Middle frontal gyrus (tissue), 1 donor: ENCODE measurements around the gene TCHHL1.
A peak's percentile ranks its signal among the peaks of the same experiment; 100 is the strongest.
"Not testable (repeated sequence)": the region's sequence is repeated elsewhere in the genome, so short reads cannot be mapped to it uniquely, and the experiment has no call there.

Experiments used
- DNase-seq: peaks from one replicate; pipeline ENCODE4 v3.0.0-alpha.2; 2015; ENCODE audit warnings: low spot score; ENCODE audit errors: extremely low spot score

TCHHL1 gene

DNA sequence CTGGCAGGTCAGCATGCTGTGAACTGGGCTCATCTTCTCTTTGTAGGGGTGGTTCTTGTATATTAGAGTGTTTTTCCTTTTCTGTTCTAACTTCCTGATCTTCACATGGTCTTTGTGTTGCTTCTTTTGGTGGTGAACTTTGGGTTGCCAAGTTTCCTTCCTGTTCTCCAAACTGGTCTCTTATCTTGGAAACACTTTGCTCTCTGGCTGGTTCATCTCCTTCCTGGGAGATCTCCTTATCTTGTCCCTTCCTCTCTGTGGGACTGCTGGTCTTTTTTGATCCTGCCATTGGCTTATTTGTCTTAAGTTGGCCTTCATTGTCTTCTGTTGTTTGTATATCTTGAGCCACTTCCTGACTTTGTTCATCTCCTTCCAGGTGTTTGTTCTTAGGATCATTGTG lies 2.1 kb downstream of the TCHHL1 start:
- DNase-seq: no peak

DNA sequence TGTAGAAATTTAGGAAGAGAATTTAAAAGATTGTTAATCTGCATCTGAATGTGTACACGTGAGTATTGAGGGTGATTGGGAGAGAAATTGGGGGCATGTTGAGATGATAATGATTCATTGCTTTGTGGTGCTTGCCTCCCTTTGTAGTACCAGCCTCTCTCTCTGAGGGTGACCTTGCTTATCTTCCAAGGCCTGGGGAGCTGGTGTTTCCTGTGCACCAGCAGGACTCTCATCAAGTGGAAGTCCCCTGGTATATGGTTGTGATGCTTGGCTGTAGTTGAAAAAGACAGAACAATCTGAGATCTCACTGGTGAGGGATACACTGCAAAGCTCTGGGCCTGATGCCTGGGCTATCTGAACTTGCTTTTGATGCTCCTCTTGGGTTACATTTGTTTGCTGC lies 4.0 kb downstream of the TCHHL1 start:
- DNase-seq: no peak

DNA sequence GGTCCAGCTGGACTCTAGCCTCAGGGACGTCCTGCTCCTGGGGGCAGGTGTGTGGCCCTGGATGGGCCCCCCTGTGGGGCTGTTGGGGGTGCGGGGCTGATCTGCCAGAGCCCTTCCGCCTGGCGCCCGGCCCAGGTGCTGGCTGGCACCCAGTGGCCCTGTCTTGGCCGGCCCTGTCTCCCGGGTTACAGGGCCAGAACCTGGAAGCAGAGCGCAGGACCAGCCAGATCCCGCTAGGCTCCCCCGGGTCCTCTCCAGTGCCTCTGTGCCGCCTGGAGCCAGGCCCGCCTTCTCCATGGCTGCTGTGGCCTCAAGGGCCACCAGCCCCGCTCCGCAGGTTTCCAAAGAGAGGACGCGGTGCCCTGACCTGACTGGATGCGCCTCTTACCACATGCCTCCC lies 7.8 kb downstream of the TCHHL1 start:
- DNase-seq: not testable (repeated sequence)

DNA sequence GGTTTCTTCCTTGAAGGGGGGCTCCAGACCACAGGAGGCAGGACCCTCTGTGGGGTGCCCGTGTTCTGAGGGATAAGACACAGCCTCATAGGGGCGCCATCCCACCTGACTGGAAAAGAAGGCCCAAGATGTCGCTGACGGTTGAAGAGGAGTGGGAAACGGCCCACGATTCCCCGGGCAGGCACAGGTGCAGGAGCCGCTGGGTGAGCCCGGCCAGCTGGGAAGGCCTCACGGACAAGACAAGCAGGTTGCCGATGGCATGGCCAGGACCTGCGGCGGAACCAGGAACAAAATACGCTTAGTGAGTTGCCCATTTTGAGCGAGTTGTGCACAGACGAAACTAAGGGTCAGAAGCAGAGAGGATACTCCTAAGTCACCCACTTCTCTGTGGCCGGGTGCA lies 8.4 kb downstream of the TCHHL1 start:
- DNase-seq: not testable (repeated sequence)

DNA sequence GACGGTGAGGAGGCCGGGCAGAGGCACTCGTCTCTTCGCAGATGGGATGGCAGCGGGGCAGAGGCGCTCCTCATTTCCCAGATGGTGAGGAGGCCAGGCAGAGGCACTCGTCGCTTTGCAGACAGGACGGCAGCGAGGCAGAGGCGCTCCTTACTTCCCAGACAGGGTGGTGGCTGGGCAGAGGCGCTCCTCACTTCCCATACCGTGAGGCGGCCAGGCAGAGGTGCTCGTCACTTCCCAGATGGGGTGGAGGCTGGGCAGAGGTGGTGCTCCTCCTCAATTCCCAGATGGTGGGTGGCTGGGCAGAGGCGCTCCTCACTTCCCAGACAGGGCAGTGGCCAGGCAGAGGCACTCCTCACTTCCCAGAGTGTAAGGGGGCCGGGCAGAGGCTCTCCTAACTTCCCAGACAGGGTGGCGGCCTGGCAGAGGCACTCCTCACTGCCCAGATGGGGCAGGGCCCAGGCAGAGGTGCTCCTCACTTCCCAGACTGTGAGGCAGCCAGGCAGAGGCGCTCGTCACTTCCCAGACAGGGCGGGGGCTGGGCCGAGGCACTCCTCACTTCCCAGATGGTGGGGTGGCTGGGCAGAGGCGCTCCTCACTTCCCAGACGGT lies 9.9 kb downstream of the TCHHL1 start:
- no peak for DNase-seq

DNA sequence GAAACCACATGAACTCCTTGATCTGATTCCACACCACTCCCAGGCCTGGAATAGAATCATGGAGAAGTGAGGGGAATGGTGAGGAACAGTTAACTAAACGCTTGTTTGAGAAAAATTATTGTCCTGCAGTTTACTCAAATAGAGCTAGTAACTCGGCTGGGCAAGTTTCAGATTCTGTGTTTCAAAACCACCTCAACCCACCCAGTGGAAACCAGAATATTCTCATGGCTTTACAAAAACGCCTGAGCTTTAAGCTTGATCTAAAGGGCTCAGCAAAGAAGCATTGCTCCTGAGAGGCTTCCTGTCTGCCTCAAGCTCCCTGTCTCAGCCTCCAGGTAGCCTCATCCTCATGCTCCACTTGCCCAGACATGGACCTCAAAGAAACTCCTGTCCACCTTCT lies 16.6 kb downstream of the TCHHL1 start:
- no peak for DNase-seq

DNA sequence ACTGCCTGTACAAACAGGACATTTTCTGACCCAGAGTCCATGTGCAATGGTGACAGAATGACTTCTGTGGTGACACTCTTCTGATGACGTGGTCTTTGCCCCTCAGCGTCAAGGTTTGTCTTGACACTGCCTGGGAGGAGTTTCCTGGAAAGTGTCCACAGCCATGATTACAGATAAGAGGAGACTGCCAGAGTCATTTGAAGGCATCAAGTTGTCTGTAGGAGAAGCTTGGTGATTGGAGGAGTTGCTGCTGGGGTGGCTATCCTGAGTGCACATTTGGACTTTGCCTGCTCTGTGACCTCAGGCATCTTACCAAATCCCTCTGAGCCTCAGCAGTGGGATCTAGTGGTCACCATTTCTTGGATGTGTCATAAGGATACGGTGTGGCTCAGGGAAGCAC lies 17.7 kb downstream of the TCHHL1 start:
- DNase-seq: no peak

DNA sequence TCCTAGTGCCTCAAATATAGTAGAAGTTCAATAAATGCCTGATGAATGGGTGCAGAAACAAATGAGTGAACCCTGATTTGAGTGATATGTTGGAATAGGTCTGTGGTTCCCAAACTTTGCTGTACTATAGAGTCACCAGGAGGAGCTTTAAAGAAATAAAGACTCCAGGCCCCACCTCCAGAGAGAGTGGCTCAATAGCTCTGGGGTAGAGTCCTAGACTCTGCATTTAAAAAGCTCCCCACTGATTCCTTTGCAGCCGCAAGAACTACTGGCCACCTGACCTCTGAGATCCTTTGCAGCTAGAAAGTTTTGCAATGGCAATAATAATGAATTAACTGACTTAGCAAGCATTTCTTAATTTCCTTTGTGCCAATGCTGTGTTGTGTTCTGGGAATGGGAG lies 20.9 kb downstream of the TCHHL1 start:
- no peak for DNase-seq

DNA sequence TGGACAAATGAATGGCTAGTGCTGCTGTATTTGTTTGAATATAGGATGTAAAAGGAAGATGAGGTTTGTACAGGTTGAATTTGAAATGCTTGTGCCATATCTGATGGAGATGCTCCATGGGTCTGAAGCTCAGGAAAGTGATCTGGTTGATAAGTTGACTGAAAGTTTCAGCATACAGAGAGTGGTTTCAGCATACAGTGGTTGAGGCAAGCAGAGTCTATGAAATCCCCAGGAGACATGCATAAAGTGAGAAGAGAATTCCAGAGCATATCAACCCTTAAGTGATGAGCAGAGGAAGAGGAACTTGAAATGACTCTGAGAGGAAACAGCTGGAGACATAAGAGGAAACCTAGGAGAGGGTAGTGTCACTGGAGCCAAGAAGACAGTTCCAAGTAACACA lies 21.7 kb downstream of the TCHHL1 start:
- no peak for DNase-seq

DNA sequence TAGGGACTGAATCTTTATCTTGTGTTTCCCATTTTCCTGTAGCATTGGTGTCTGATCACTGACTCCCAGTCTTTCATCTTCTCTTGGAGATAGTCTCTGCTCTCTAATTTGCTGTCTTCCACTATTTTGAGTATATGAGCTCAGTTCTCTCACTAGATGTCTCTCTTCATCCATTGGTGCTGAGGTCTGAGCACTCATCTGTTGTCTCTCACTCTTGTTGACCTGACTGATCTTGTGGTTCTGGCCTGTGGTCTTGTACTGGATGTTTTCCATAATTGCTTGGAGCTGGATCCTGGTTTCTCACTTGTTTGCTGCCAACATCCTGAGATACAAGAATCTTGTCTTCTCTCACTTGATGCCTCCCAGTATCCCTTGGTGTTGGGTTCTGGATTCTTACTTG lies 26.9 kb downstream of the TCHHL1 start:
- no peak for DNase-seq

DNA sequence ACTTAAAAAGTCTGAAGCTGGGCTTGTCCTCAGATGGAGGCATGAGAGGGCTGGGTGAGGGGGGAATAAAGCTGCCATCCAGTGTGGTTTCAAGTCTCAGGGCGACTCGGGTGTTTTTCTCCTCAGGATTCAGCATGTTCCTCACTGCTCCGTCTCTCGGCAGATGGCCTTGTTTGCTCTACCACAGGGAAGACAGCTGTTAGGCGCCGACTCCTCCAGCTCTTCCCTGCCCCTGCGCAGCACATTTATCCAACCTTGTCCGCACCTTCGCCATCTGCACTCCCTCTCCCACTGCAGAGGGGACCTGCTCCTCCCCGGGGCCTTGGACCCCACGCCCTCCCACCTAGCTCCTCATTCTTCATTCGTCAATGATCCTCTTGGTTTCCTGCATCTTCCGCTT lies 35.5 kb downstream of the TCHHL1 start:
- DNase-seq: no peak

DNA sequence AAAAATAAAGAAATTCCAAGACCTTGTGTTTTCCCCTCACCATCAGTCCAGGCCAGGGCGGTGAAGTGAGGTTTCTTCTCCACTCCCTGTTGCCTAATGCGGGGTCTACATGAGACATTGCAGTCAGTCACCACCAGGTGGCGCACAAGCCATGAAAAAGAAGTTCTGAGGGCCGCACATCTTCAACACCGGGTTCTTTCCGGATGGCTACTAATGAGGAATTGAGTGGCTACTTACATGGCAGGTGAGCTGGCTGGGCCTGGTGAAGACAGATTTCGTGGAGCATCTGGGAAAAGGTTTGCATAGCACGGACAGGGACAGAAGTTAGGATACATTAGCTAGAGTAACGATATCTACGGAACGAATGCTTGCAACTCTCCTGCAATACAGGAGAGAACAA lies 36.3 kb downstream of the TCHHL1 start:
- DNase-seq: peak; percentile 33

DNA sequence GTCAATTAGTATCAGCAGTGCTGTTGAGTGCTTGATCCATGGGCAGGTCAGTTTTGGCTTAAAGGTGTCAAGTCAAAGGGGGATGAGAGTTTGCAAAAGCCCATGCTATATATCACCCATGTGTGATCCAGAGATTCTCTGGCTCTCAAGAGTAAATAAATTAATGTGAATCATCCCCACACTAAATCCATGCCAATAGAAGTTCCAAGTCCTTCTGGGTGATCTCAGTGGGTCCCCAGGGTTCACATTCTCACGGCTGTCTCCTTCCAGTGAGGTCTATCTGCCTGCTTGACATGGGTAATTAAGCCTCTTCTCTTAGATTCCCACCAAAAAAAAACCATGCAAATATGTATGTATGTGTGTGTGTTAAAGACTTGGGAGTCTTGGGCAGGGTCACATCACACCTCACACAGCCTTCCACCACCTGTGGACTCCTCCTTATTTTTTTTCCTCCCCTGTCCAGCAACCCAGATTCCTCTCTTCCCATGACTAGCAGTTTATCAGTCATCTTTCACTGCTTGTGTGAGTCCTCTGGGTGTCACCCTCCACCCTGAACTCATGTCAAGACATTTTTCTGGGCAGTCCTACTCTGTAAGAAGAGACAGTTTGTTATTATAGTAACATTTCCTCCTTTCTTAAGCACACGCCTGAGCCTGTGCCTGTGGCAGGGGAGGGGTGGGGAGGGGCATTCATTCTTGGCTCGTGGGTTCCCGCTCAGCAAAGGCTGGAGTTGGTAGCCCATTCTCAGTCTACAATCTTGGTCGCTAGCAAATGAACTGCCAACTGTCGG lies 37.8 kb downstream of the TCHHL1 start:
- no peak for DNase-seq

DNA sequence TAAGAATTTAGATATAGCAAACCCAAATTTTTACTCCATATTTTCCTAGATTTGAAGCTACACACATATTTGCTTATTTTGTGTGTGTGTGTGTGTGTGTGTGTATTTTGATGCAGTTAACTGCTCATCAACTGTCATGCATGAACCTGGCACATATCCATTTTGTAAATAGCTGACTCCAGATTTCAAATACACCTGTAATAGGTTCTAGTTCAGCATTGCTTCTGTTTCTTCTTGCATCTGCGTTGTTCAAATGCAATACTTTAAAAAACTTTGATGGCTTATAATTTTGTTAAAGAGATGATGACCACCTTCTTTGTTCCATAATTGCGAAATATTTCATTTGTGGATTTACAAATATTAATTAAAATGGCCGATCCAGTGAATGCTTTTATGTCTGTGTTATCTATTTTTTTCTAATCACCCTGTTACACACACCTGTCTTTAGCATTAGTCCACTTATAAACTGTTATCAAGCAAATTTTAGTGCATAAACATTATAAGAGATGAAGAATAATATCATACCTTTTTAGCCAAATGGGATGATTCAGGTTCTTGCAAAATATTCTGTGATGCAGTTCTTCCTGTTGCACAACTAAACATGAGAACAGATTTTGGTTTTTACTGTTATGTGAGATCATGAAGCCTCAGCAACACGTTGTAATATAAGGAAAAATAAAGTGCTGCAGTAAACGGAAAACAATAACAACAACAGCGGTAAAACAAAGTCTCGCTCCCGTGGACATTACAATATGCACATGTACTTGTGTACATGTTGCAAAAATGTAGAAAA lies 39.4 kb downstream of the TCHHL1 start:
- DNase-seq: no peak

DNA sequence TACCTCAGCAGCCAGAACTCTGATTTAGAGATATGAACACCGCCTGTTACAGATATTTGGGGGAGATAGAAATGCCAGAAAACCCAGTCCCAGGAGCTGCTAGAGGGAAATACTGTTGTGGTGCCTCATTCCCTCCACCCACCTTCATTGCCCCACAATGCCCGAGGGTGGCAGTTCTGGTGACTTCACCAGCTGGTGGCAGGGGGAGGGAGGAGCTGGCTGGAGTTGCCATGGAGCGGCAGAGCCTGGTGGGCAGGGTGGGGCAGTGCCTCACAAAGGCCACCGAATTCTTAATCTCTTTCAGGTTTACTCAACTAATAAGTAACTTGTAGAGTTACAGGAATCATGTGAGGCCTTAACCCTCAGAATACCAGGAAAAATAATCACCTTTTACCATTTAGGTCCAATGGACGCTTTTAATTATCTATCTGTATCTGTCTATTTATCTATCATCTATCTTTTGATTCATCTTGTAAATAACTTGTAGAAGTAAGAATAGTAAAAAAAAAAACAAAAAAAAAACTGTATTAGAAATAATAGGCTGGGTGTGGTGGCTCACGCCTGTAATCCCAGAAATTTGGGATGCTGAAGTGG lies 40.4 kb downstream of the TCHHL1 start:
- no peak for DNase-seq

DNA sequence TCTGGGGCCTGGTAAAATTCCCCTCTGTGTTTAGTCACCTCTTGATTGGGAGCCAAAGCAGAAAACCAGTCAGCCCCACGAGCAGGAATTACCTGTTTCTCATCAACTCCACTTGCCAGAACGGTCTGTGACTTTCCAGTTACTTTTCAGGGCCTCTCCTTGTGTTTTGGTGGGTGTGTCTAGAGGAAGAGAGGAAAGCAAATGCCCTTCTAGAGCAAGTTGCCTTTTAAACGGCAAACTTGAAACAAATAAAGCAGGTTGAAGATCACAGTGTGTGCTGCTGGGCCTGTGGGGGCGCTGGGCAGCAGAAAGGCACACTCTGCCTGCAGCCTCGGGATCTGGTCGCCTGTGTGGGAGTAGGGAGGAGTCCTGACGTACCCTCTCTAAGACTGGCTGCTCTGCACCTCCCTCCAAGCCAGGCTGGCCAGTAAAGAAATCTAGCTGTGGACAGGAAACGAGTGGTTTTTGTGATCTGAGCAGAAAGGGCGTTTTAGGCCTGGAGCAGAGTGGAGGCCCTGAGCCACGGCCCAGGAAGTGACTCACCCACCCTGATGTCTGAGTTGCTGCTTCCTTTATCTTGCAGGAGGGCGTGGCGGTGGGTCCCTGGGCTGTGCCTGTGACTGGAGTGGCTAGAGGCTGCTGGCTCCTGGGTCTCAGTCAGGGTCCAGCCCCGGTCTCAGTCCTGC lies 41.0 kb downstream of the TCHHL1 start:
- DNase-seq: peak; percentile 8

DNA sequence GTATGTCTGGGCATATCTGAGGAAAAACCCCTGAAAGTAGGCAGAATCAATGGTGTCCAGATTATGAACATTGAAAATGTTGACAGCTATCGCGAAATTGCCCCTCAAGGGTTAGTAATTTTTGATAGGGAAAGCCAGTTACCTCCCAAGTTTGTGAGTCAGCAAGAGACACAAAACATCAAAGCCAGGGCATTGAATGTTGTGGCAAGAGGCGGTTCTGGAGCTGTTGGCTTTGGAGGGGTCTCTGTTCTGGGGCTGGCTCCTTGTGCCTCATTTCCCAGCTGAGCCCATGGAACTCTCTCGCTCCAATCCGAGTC lies 41.5 kb downstream of the TCHHL1 start:
- DNase-seq: no peak

DNA sequence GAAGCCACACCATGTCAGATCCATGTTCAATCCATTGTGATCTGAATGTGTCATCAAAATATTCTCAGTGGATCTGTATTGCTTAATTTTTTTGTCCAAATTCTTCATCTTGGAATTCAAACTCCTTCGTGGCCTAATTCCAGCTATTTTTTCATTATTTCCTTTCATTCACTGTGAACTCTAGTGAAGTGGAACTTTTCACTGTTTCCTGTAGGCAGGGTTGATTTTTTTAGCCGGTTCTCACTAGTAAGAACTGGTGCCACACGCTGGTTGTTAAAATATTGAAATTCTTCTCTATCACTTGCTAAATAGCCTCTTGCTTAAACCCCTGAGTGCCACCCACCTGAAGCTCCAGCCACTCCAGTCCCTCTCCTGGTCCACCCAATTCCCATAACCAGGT lies 44.5 kb downstream of the TCHHL1 start:
- DNase-seq: no peak

DNA sequence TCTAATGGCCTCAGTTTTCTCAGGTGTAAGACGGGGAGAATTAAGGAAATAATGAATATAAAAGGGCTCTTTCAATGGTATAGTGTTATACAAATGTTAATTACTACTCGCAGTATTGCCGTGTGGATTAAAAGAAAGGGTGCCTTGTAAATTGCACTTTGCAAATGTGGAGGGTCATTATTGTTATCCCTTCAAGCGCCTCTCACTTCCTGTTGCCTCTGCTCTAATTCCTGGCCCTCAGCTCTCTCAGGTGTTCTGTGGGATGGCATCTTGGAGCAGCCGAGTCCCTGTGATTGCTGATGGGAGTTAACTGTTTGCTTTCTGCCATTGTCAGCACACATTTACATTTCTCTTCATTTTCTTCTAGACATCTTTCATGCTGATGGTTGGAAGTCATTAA lies 45.0 kb downstream of the TCHHL1 start:
- DNase-seq: no peak

DNA sequence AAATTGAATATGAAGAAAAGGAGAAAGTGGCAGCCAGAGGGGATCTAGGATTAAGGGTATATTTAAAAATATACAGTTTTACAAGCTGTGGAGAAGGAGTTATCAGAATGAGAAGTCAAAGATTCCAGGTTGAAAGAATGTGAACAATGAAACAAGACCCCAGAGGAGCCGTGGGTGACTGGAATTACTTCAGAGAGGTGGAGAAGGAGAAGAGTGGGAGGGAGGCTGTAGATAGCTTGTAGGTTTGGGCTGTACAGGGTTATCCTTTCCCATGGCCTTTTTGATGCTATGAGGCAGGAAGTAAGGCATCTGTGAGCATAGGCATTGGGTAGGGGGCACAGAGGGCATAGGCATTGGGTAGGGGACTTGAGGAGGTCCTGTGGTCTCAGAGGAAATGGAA lies 46.8 kb downstream of the TCHHL1 start:
- DNase-seq: no peak

DNA sequence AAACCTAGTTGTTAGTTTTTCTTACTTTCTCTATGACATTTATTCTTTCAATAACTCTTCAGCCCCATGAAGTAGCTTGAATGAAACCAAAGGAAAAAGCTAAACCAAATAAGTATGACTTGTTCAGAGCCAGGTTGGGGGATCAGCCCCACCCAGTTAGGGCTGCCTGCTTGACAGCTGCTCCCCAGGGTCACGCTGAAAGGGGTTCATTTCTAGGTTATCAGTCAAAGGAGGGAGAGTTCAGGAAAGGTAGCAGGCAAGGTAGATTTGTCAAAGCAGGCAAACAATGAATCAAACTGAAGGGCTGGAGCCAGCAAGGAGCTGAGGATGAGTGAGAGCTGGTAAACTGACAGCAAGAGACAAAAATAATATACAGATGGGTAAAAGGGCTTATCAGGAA lies 49.0 kb downstream of the TCHHL1 start:
- DNase-seq: no peak

DNA sequence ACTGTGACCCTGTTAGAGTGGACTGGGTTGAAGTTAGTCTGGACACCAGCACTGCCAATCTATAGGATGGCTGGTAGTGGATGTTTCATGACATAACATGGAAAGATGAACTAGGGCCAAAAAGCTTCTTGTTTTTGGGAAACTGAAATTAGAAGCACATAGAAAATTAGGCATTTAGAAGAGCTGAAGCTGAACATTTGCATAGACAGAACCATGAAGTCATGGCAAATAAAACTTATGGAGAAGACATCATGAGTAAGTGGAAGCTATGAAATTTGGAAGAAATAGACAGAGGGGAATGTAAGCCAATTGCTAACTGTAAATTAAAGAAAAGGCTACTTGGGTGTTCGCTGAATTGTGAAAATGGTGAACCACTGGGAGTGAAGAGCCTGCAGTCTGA lies 49.4 kb downstream of the TCHHL1 start:
- DNase-seq: no peak
